Measurements from ENCODE around the gene RPTOR.

DNA sequence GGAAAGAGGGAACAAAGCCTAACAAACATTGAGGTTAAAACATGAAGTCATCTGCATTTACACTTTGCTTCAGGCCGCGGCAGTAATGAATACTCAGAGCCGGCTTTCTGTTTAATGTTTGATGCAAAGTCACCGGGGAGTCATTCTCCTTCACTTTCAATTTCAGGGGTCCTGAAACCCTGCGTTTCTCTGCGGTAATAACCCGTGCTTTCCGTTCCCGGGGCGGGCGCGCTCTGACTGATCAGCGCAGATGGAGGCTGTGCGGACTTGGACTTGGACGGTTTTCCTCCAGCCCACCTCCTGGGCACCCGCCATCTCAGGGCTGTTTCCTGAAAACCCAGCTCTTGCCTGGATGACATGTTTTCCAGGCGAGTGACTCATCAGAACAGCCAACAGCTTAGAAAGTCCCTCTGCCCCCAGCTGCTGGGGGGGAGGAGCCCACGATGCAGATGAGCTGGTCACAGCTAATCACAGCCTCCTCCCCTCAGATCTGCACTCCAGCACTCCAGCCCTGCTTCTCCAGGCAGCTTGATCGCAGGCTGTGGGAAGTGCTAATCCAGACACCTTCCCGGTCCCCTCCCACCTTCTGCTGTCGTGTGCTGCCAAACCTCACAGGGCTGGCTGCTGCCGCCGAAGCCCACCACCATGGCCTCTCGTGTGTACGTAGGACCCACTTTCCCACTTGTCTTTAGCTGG, 288.4 kb downstream of the RPTOR start:
- TF ChIP-seq, protein P1, sequence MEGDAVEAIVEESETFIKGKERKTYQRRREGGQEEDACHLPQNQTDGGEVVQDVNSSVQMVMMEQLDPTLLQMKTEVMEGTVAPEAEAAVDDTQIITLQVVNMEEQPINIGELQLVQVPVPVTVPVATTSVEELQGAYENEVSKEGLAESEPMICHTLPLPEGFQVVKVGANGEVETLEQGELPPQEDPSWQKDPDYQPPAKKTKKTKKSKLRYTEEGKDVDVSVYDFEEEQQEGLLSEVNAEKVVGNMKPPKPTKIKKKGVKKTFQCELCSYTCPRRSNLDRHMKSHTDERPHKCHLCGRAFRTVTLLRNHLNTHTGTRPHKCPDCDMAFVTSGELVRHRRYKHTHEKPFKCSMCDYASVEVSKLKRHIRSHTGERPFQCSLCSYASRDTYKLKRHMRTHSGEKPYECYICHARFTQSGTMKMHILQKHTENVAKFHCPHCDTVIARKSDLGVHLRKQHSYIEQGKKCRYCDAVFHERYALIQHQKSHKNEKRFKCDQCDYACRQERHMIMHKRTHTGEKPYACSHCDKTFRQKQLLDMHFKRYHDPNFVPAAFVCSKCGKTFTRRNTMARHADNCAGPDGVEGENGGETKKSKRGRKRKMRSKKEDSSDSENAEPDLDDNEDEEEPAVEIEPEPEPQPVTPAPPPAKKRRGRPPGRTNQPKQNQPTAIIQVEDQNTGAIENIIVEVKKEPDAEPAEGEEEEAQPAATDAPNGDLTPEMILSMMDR (IDR thresholded peaks at IDR 0.05): no peak
- TF ChIP-seq POLR2A (IDR thresholded peaks at IDR 0.05): peak; percentile 56 to 77
